Astrocyte of the cerebellum (primary cell): ENCODE measurements around the gene EXOG.

ENCODE experiments used
- DNase-seq: peaks from one replicate; pipeline ENCODE4 v3.0.0-alpha.2; 2011; ENCODE audit warnings: low read depth
- H3K4me3 ChIP-seq: 2 replicates; pipeline ENCODE4 v1.5.1; 2011; ENCODE audit warnings: mild to moderate bottlenecking, low read depth, low read length, moderate library complexity
- in situ Hi-C: cut with HindIII; loops from 2 replicates; pipeline ENCODE4 v1.10.0; 2017; ENCODE audit warnings: low sequenced_read_pairs
- TF ChIP-seq, protein P1 (sequence below): IDR thresholded peaks from 2 replicates; pipeline ENCODE4 v1.5.1; 2012; ENCODE audit warnings: low read length, low read depth, moderate library complexity, mild to moderate bottlenecking; ENCODE audit errors: missing control alignments

EXOG gene

DNA sequence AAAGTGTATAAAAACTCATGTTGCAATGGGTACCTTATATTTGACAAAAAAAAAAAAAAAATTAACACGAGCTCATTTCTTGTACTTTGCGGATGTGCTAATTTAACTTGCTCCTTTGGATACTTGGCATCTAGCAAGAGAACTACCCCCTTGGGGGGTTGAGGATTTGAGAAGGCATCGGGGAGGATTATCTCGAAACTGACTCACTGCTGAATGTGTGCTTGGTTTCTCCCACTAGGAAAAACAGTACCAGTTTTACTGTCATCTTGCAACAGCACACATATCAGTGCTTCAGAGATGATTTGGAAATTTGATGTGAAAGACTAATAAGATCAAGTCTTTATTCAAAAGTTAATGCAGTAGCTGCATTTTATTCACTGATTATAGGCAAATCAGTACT, 891 bp downstream of the EXOG start:
- TF ChIP-seq, protein P1, sequence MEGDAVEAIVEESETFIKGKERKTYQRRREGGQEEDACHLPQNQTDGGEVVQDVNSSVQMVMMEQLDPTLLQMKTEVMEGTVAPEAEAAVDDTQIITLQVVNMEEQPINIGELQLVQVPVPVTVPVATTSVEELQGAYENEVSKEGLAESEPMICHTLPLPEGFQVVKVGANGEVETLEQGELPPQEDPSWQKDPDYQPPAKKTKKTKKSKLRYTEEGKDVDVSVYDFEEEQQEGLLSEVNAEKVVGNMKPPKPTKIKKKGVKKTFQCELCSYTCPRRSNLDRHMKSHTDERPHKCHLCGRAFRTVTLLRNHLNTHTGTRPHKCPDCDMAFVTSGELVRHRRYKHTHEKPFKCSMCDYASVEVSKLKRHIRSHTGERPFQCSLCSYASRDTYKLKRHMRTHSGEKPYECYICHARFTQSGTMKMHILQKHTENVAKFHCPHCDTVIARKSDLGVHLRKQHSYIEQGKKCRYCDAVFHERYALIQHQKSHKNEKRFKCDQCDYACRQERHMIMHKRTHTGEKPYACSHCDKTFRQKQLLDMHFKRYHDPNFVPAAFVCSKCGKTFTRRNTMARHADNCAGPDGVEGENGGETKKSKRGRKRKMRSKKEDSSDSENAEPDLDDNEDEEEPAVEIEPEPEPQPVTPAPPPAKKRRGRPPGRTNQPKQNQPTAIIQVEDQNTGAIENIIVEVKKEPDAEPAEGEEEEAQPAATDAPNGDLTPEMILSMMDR = no peak
- in situ Hi-C loops = no loop called here
- peak overlapping the region; percentile 88 for H3K4me3 ChIP-seq
- DNase-seq = no peak

DNA sequence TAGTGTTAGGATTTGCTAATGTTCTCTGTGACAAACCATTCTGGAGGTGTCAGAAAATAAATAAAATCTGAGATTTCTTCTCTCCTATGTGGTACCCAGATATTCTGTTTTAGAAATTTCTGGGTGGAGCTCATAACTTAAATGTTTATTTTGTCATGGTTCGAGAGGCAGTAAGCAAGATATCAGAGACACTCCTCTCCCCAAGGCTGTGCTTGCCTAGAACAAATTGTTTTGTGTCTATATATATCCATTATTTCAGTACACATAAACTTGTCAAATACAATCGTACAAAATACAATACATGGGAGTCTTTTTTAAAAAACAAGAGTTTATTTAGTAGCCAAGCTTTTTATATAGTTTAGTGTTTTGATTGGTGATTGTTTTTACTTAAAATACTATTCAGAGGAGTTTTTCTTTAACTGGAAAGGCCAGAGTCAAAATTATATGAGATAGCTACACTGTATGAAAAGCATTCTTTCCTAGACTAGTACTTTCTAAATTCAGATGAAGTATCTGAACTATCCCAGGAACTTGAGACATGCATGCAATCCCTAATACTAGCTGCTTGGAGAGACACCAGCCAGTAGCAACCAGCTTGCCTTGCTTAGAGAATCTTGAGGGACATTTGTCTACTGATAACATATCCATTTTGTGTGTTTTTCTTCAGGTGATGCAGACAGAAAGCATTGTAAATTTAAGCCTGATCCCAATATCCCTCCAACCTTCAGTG, 4.7 kb downstream of the EXOG start:
- in situ Hi-C loops = loop anchor here (25.0 kb wide), 1 partner anchor 336 kb away; no protein-coding TSS in a partner anchor
- H3K4me3 ChIP-seq = no peak overlapping the region
- DNase-seq = no peak
- TF ChIP-seq, protein P1 = no peak

DNA sequence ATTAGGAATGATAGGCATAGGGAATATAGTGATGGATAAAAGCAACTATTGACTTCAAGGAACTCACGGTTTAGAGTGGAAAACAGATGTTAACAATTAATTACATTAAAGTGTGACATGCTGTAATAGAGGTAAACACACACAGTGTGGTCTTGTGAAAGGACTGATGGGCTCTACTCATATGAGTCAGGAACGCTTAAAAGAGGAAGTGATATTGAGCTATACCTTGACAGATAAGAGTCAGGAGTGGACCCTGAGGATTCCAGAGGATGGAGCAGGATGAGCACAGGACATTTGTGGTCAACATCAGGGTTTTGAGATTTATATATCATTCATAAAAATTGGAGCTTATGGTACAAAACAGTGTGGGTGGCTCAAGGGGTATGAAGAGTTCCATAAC, 11.0 kb downstream of the EXOG start:
- TF ChIP-seq, protein P1 = no peak
- H3K4me3 ChIP-seq = no peak overlapping the region
- in situ Hi-C loops = loop anchor here (5.0 to 25.0 kb wide), 2 partner anchors 145 to 330 kb away; no protein-coding TSS in a partner anchor
- no peak for DNase-seq

DNA sequence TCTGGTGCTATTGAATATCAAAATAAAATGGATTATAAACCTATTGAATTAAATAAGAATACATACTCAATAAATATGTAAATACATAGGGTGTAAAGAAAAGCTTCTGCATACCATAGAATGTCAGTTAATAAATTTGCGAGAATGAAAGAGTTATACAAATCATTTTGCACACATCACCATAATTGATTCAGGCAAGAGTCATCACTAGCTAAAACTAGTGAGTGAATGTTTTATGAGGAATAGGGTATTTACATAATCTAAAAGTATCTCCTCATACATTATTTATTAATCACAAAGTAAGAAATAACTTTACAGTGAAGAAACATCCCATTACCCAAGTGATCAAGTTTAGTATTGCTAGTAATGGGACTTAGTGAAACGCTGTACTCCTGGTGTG, 13.6 kb downstream of the EXOG start:
- TF ChIP-seq, protein P1 = no peak
- in situ Hi-C loops = loop anchor here (5.0 to 25.0 kb wide), 3 partner anchors 85 to 328 kb away; no protein-coding TSS in a partner anchor
- H3K4me3 ChIP-seq = no peak overlapping the region
- DNase-seq = no peak

DNA sequence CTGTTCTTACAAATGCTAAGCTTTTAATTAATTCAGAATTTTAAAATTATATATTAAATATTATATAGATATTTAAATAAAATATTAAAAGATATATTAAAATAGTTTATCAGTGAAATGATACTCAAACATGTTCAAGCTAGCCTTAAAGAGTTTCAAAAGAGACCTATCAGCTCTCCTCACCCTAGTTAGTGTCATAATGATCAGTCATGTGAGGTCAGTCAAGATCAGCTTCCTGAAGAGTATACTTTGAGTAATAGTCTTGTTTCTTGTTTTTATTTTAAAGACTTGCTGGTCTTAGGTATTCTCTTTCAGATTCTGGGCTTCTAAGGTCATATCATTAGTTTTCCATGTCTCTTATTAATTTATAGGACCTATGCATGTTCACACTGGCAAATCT, 14.5 kb downstream of the EXOG start:
- DNase-seq = no peak
- in situ Hi-C loops = loop anchor here (10.0 to 25.0 kb wide), 2 partner anchors 84 to 327 kb away; no protein-coding TSS in a partner anchor
- TF ChIP-seq, protein P1 = no peak
- H3K4me3 ChIP-seq = no peak overlapping the region

DNA sequence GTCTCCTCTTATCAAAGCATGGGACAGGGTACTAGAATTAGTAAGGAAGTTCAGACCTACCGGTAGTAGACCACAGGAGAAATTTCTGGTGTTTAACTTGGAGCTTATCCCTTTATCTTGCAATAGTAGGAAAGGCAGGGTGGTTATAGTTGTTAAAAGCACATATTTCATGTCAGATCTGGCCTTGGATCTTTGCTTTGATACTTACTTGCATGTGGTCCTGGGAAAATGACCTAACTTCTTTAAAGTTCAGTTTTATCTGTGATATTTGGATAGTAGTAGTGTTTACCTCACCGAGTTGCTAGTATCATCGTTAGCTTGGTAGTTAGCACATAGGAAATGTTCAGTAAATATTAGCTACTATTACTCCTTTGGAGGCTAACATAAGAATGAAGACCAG, 15.4 kb downstream of the EXOG start:
- no peak for DNase-seq
- no peak overlapping the region for H3K4me3 ChIP-seq
- TF ChIP-seq, protein P1 = no peak
- in situ Hi-C loops = loop anchor here (10.0 to 25.0 kb wide), 2 partner anchors 83 to 326 kb away; no protein-coding TSS in a partner anchor
